ENCODE results near the gene FNBP1L. TPM values are rescaled to one million over a fixed set of nuclear protein-coding genes. Genes with fewer than 3 reads are reported as not detected.

Gene FNBP1L
- total and polyA plus RNA-seq, 2 of the 8 experiments (the other 6 are each of a cell fraction or from before 2014, with no cell fraction given), result 48.9 to 95.9 TPM

DNA sequence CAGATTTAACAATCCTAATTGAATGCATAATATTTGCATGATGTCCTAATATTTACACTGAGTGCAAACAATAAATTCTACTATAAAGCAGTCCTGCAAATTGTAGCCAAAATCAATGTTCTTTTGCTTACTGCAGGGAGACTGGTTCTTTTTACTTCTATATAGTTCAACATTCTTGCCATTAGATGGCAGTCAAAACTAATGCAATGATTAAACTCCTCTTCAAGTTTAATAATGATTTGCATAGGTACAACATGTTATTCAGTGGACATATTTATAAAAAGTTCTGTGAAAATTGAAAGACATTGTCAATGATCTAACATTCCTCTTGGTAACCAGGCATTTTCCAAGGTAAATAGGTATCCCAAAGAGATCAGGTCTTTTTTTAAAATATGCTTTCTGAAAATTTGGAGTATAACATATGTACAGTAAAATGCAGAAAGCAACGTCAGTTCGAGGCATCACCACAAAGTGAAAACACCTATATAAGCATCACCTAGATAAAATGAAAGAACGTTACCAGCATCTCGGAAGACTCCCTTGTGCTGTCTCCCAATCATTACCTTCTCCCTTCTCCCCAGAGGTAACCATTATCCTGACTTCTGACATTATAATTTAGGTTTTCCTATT lies 9.8 kb upstream of the FNBP1L start (continued):
- no peak for TF ChIP-seq CHD7 (IDR thresholded peaks at IDR 0.05; ENCODE audit: insufficient replicate concordance, low read length)

Data from H1 (cell line).